Activated CD4-positive, alpha-beta T cell treated with anti-CD3 and anti-CD28 coated beads for 36 hours (primary cell): ENCODE measurements around the gene SPG21. TPM values are rescaled to one million over a fixed set of nuclear protein-coding genes. Genes with fewer than 3 reads are reported as not detected.
A peak's percentile ranks its signal among the peaks of the same experiment; 100 is the strongest.
"Not testable (repeated sequence)": the region's sequence is repeated elsewhere in the genome, so short reads cannot be mapped to it uniquely, and the experiment has no call there.

Experiments used
- ATAC-seq: fragments of 200-7000 bp; cut with Tn5 transposase; one replicate; pipeline ENCODE4 v1.10.0; 2021; ENCODE audit warnings: mild to moderate bottlenecking, moderate library complexity
- CTCF ChIA-PET: fragments of 350-600 bp; sonication (Branson Sonifier 250); formaldehyde crosslinking; loops from one replicate; lab custom pipeline; 2021; ENCODE audit warnings: antibody characterized with exemption; lab: Charles Lee
- POLR2A ChIA-PET: fragments of 350-600 bp; sonication (Branson Sonifier 250); formaldehyde crosslinking; loops from one replicate; lab custom pipeline; 2021; ENCODE audit warnings: antibody characterized with exemption, inconsistent platforms; lab: Charles Lee
- DNase-seq: peaks from one replicate; pipeline ENCODE4 v3.0.0-alpha.2; 2020
- H3K27ac Mint-ChIP-seq: one replicate; pipeline ENCODE4 v1.8.0; 2021; ENCODE audit warnings: mixed read lengths
- H3K27me3 Mint-ChIP-seq: one replicate; pipeline ENCODE4 v1.8.0; 2021; ENCODE audit warnings: mixed read lengths
- H3K36me3 Mint-ChIP-seq: one replicate; pipeline ENCODE4 v1.8.0; 2021; ENCODE audit warnings: low read depth, mixed read lengths
- H3K4me1 Mint-ChIP-seq: one replicate; pipeline ENCODE4 v1.8.0; 2021; ENCODE audit warnings: mixed read lengths
- H3K4me3 Mint-ChIP-seq: one replicate; pipeline ENCODE4 v1.8.0; 2021; ENCODE audit warnings: mild to moderate bottlenecking, moderate library complexity, mixed read lengths
- H3K9me3 Mint-ChIP-seq: one replicate; pipeline ENCODE4 v1.8.0; 2021; ENCODE audit warnings: low read depth, mixed read lengths
- intact Hi-C, 2 experiments: fragments of 100-400 bp; cut with DNase I in 1 of 2; cut with micrococcal nuclease in 1 of 2; formaldehyde crosslinking; loops; one replicate each; pipeline versions ENCODE4 v1.14.2 to v1.15.1; 2022 to 2024; cut with DNase I, micrococcal nuclease
- total RNA-seq, 2 experiments: library from RNA; stranded (reverse); gene quantifications; one replicate each; pipeline ENCODE4 v1.2.3, GENCODE V29; 2021

The SPG21 gene
- total RNA-seq, 2 experiments from 2014 or later, result 74.1 to 79.1 TPM

DNA sequence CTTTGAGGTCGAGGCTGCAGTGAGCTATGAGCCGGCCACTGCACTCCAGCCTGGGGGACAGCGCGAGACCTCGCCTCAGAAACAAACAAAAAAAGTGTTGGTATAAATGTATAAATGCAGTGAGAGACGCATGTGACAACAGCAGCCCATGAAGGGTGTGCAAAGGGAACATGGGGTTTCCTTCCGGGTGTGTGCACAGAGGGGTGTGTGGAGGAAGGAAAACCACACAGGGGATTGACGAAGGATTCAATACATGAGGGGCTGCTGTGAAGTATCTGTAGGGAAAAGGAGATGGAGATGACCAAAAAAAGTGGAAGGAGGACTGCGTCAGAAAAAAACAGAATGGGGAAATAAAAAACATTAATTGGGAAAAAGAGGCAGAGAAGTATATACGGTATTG, 38.6 kb upstream of the SPG21 start:
- ATAC-seq (no peak), DNase-seq (no peak)
- ChIA-PET CTCF (interaction anchor here (0.9 kb wide), 1 partner anchor 75 kb away, joined by 3 read pairs; no protein-coding TSS in a partner anchor), POLR2A (no interaction called here)
- Mint-ChIP-seq H3K4me3 (peak overlapping the region; percentile 85), H3K36me3 (peaks cover 28% of the 10 kb centered on the region), H3K27ac (peak overlapping the region; percentile 79), H3K9me3 (no peaks in the 10 kb centered on the region), H3K4me1 (peaks cover 17% of the 10 kb centered on the region), H3K27me3 (no peaks in the 10 kb centered on the region)
- intact Hi-C loops, result loop anchor here (2.0 to 5.0 kb wide), 5 partner anchors 36 to 276 kb away; partner anchors contain the start of genes PARP16 (in 1 of the 2), PDCD7 (in 1 of the 2) and RNU5B-1 (in 1 of the 2)

DNA sequence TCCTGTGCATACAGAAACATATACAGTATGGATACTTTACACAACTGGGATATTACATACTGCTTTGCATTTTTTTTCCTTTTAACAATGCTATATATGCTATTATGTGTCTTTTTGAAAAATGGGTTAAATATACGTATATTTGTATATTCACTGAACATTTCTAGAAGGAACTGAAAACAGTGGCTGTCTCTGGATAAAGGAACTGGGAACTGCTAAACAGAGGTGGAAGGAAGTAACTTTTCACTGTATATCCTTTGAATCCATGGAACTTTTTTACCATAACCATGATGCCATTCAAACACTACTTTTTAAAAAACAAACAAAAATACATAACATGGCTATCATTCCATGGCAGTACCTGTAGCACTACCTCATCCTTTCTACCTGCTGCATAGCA, 37.9 kb upstream of the SPG21 start:
- intact Hi-C loops, result loop anchor here (5.0 kb wide), 2 partner anchors 35 to 190 kb away; no protein-coding TSS in a partner anchor
- Mint-ChIP-seq H3K27ac (no peak overlapping the region), H3K4me3 (peak overlapping the region; percentile 85), H3K36me3 (peaks cover 31% of the 10 kb centered on the region), H3K27me3 (no peaks in the 10 kb centered on the region), H3K9me3 (no peaks in the 10 kb centered on the region), H3K4me1 (peaks cover 14% of the 10 kb centered on the region)
- DNase-seq, result no peak
- ATAC-seq, result no peak
- ChIA-PET CTCF (interaction anchor here (0.9 kb wide), 1 partner anchor 76 kb away, joined by 3 read pairs; no protein-coding TSS in a partner anchor), POLR2A (no interaction called here)

DNA sequence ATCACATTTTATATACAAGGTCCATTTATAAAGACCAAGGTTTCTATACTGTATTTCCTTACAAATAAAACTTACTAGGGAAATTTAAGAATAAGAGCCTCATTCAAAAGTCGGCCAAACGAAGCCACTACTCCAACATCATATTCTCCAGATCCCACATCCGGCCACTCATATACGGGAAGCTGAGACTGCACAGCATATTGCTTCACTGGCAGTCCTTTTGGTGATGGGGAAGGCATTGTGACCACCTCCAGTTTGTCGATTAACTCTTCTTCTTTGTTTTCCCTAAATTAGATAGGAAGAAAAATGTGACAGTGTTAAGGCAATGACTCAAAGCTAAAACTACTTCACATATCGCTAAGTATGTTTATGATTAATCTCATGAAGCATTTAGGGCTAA, 37.0 kb upstream of the SPG21 start:
- CTCF ChIA-PET, result no interaction called here
- intact Hi-C loops, result loop anchor here (5.0 kb wide), 2 partner anchors 34 to 189 kb away; no protein-coding TSS in a partner anchor
- Mint-ChIP-seq H3K9me3 (no peaks in the 10 kb centered on the region), H3K27ac (no peak overlapping the region), H3K27me3 (no peaks in the 10 kb centered on the region), H3K4me3 (no peak overlapping the region), H3K36me3 (peaks cover 31% of the 10 kb centered on the region), H3K4me1 (peaks cover 14% of the 10 kb centered on the region)
- POLR2A ChIA-PET, result interaction anchor here (0.7 to 0.8 kb wide), 2 partner anchors 278 to 430 kb away, joined by 3 to 4 read pairs; partner anchors contain the start of gene RNU5B-1
- ATAC-seq (no peak), DNase-seq (no peak)

DNA sequence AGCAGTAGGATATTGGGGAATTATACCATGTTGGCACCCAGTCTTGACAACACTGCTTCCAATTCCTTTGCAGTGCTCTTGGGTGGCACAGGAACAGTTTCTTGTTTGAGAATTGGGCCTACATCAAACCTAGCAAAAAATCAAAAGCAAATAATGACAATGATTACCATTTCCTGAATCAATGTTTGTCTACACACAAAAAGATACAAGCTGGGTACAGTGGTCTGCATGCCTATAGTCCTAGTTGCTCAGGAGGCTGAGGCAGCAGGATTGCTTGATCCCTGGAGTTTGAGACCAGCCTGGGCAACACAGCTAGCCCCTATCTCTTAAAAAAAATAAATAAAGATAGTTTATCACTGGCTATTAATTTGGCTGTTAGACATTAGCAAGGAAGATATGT, 31.8 kb upstream of the SPG21 start:
- H3K36me3 Mint-ChIP-seq, result peaks cover 58% of the 10 kb centered on the region
- ChIA-PET POLR2A (no interaction called here), CTCF (interaction anchor here (0.7 kb wide), 1 partner anchor 71 kb away, joined by 3 read pairs; no protein-coding TSS in a partner anchor)
- no peak for ATAC-seq
- DNase-seq, result no peak
- no peaks in the 10 kb centered on the region for H3K9me3 Mint-ChIP-seq
- no peak overlapping the region for H3K4me3 Mint-ChIP-seq
- intact Hi-C loops, result no loop called here
- no peaks in the 10 kb centered on the region for H3K27me3 Mint-ChIP-seq
- H3K27ac Mint-ChIP-seq, result no peak overlapping the region
- no peaks in the 10 kb centered on the region for H3K4me1 Mint-ChIP-seq

DNA sequence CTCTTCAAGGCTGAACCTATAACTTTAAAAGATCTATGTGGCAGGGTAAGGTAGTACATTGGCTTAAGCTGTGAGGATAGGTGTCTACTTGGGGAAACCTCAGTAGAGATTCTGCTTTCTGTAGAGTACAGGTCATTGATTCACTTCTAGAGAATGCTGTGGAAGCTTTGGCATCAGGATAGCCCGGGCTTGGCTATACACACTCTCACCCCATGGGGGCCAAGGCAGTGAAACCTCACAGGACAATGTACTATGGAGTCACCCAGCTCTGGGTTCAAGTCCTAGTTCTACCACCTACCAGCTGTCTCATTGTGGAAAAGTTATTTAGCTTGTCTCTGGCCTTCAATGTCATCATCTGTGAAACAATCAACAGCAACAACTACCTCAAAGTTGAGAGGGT, 30.7 kb upstream of the SPG21 start:
- H3K4me1 Mint-ChIP-seq, result no peaks in the 10 kb centered on the region
- H3K36me3 Mint-ChIP-seq, result peaks cover 56% of the 10 kb centered on the region
- CTCF ChIA-PET, result interaction anchor here (0.5 to 1.7 kb wide), 5 partner anchors 13 to 536 kb away, joined by 3 to 5 read pairs (median 3); no protein-coding TSS in a partner anchor
- intact Hi-C loops, result no loop called here
- no peak overlapping the region for H3K27ac Mint-ChIP-seq
- H3K4me3 Mint-ChIP-seq, result no peak overlapping the region
- ATAC-seq (peak; percentile 33), DNase-seq (no peak)
- H3K9me3 Mint-ChIP-seq, result no peaks in the 10 kb centered on the region
- no peaks in the 10 kb centered on the region for H3K27me3 Mint-ChIP-seq
- POLR2A ChIA-PET, result no interaction called here

DNA sequence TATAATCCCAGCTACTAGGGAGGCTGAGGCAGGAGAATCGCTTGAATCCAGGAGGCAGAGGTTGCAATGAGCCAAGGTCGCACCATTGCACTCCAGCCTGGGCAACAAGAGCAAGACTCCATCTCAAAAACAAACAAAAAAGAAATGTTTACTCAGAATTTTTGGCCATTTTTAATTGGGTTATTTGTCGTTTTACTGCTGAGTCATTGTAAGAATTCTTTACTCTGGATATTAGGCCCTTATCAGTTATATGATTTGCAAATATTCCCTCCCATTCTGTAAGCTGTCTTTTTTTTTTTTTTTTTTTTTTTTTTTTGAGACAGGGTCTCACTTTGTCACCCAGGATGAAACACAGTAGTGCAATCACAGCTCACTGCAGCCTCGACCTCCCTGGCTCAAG, 21.5 kb upstream of the SPG21 start:
- ATAC-seq, H3K4me3 Mint-ChIP-seq, H3K27me3 Mint-ChIP-seq, H3K4me1 Mint-ChIP-seq, H3K27ac Mint-ChIP-seq, H3K9me3 Mint-ChIP-seq, intact Hi-C loops, DNase-seq, POLR2A ChIA-PET: not testable (repeated sequence)
- CTCF ChIA-PET, result interaction anchor here (0.6 to 1.3 kb wide), 2 partner anchors 9 to 246 kb away, joined by 3 to 4 read pairs; no protein-coding TSS in a partner anchor
- H3K36me3 Mint-ChIP-seq, result peaks cover 45% of the 10 kb centered on the region

DNA sequence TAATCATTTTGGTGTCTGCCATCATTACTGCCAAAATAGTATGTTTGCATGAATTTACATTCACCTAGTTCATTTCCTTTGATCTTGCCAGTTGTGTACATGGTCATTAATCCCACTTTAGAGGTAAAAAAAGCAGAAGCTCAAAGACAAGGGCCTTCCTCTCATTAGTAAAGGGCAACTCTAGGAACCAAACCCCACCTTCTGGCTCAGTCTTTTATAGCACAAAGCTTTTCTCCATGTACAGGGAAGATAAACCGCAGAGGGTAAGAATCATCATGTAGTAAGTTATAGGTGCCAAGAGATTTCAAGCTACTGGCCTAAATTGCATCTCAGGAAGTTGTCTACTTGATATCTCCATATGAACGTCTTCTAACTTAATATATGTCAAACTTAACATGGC, 19.3 kb upstream of the SPG21 start:
- Mint-ChIP-seq H3K4me3 (no peak overlapping the region), H3K27ac (peak overlapping the region; percentile 9), H3K4me1 (no peaks in the 10 kb centered on the region), H3K9me3 (peaks cover 1% of the 10 kb centered on the region), H3K36me3 (peaks cover 30% of the 10 kb centered on the region), H3K27me3 (no peaks in the 10 kb centered on the region)
- intact Hi-C loops, result no loop called here
- no peak for ATAC-seq
- CTCF ChIA-PET, result interaction anchor here (0.9 kb wide), 2 partner anchors 243 to 321 kb away, joined by 3 read pairs; no protein-coding TSS in a partner anchor
- POLR2A ChIA-PET, result no interaction called here
- no peak for DNase-seq

DNA sequence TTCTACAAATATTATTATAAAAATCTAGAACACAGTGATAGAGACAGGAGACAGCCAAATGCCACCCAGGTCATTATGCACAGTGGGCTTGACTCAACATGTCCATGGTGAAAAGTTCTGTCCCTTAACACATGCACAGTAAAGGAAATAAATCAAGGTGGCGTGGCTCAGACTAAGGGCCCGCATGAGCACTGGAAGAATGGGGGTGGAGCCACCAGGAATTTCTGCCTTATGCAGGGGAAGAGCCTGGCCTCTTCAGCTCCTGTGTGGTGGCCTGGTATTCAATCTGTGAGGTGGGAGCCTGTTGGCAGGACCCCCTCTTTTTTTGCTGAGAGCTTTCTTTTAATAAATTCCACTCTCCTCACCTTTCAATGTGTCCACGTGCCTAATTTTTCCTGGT, 17.2 kb upstream of the SPG21 start:
- no peaks in the 10 kb centered on the region for H3K27me3 Mint-ChIP-seq
- intact Hi-C loops, result no loop called here

DNA sequence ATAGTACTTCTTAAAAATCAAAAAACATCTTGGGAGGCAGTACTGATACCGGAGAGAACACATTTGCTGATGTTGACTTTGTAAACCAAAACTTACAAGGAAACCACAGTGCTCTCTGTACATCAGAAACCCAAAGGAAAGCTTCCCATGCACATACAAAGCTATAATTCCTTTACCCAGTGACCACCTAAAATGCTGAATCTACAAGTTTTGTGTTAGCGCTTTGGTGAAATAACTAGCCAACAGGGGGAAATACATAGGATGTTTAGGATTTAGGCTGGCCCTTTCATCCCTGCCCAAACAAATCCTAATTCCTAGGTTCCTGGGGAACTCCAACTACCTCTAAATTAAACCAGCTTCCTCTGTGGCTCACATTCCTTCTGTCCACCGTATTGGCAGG, 15.3 kb upstream of the SPG21 start:
- intact Hi-C loops, result no loop called here
- Mint-ChIP-seq H3K27me3 (no peaks in the 10 kb centered on the region), H3K36me3 (peaks cover 11% of the 10 kb centered on the region), H3K27ac (no peak overlapping the region), H3K4me3 (no peak overlapping the region), H3K9me3 (no peaks in the 10 kb centered on the region), H3K4me1 (no peaks in the 10 kb centered on the region)
- ChIA-PET CTCF (interaction anchor here (1.2 to 2.0 kb wide), 2 partner anchors 9 to 29 kb away, joined by 4 to 5 read pairs; no protein-coding TSS in a partner anchor), POLR2A (interaction anchor here (0.6 kb wide), 2 partner anchors 11 to 111 kb away, joined by 4 to 6 read pairs; no protein-coding TSS in a partner anchor)
- DNase-seq (no peak), ATAC-seq (no peak)

More for the DNA sequence above, 17.2 kb upstream of the SPG21 start:
- Mint-ChIP-seq H3K4me3 (no peak overlapping the region), H3K4me1 (no peaks in the 10 kb centered on the region), H3K27ac (no peak overlapping the region), H3K36me3 (peaks cover 18% of the 10 kb centered on the region), H3K9me3 (no peaks in the 10 kb centered on the region)
- ATAC-seq (no peak), DNase-seq (no peak)
- CTCF ChIA-PET, result no interaction called here
- POLR2A ChIA-PET, result interaction anchor here (0.7 kb wide), 1 partner anchor 216 kb away, joined by 4 read pairs; no protein-coding TSS in a partner anchor

DNA sequence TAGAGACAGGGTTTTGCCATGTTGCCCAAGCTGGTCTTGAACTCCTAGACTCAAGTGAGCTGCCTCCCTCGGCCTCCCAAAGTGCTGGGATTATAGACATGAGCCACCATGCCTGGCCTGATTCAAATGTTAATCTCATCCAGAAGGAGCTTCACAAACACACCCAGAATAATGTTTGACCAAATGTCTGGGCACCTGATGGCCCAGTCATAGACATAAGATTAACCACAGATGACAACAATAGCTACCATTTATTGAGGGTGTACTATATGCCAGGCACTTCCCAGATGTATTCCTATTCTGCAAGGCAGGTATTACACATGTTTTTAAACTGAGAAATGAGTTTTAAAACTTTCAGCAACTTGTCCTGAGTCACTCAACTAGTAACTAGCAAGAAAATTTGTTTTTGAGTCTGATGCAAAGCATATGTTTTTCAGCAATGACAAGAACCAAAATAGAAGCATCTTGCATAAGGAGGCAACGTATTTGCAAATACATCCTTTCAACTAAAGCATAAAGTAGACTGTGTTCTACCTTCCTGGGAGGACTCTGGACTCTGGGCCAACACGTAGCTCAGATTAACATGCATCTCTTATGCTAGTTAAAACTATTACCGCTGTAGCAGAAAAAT, 8.1 kb upstream of the SPG21 start:
- Mint-ChIP-seq H3K4me3 (no peak overlapping the region), H3K36me3 (peaks cover under 1% of the 10 kb centered on the region), H3K27ac (no peak overlapping the region), H3K9me3 (no peaks in the 10 kb centered on the region), H3K27me3 (no peaks in the 10 kb centered on the region), H3K4me1 (peaks cover 3% of the 10 kb centered on the region)
- intact Hi-C loops, result no loop called here
- no peak for ATAC-seq
- DNase-seq, result no peak
- CTCF ChIA-PET, result interaction anchor here (0.5 to 0.6 kb wide), 2 partner anchors 243 to 368 kb away, joined by 3 read pairs; no protein-coding TSS in a partner anchor
- POLR2A ChIA-PET, result no interaction called here

DNA sequence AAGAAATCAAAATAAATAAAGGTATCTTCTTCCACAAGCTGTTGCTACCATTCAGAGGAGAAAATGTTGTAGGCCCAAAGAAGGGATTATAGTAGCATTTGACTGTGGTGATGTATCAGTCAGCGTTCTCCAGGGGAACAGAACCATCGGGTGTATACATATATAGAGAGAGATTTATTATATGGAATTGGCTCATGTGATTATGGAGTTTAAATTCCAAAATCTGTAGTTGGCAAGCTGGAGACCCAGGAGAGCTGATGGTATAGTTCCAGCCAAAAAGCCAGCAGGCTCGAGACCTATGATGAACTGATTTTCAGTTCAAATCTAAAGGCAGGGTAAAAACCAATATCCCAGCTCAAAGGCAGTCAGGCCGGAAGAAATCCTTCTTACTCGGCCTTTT, 7.4 kb upstream of the SPG21 start:
- DNase-seq (no peak), ATAC-seq (no peak)
- H3K4me1 Mint-ChIP-seq, result peaks cover 3% of the 10 kb centered on the region
- CTCF ChIA-PET, result interaction anchor here (0.6 to 1.6 kb wide), 5 partner anchors 8 to 242 kb away, joined by 3 to 5 read pairs (median 3); no protein-coding TSS in a partner anchor
- POLR2A ChIA-PET, result no interaction called here
- no peaks in the 10 kb centered on the region for H3K36me3 Mint-ChIP-seq
- no peaks in the 10 kb centered on the region for H3K9me3 Mint-ChIP-seq
- no peak overlapping the region for H3K4me3 Mint-ChIP-seq
- intact Hi-C loops, result no loop called here
- no peaks in the 10 kb centered on the region for H3K27me3 Mint-ChIP-seq
- no peak overlapping the region for H3K27ac Mint-ChIP-seq
